ENCODE results near the gene FAM200A. TPM values are rescaled to one million over a fixed set of nuclear protein-coding genes. Genes with fewer than 3 reads are reported as not detected.

Gene FAM200A
- total and polyA plus RNA-seq, 9 donors: 6.4 to 13.5 (median 8.9) TPM

DNA sequence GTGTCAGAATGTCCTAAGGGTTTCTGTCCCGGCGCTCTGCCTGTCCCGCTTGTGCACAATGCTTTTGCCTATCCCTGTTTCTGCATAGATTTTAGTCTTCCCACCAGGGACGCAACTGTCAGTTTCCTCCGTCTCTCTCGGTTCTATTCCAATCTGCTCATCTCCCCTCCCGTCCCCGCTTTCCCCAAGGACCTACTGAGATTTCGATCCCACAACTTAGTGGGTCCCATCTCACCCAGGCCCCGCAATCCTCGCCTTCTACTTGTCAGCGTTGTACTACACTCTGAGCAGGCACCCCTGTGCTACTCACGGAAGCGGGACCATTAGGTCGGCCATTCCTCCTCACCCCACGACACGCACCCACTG lies 6.0 kb upstream of the FAM200A start:
- H3K4me1 ChIP-seq (ENCODE audit: insufficient read depth): peaks cover 1% of the 10 kb centered on the region

DNA sequence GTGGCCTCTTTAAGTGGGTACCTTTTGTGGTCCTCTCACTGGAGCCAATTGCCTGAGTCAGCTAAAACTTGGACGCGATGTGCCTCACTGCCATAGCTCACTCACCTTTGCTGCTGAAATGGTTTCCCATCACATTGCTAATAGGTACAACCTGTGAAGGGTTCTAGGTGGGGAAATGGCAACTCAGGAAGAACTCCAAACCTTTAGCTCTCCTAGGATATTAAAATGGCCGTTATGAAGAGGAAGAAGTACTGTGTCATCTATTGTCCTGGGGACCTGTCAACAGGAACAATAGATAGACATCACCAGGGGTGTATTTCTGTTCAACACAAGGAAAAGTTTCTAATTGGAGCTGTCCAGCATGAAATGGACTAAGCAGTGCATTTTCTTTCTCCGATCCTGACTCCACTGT lies 5.3 kb upstream of the FAM200A start:
- TF ChIP-seq, protein P1, sequence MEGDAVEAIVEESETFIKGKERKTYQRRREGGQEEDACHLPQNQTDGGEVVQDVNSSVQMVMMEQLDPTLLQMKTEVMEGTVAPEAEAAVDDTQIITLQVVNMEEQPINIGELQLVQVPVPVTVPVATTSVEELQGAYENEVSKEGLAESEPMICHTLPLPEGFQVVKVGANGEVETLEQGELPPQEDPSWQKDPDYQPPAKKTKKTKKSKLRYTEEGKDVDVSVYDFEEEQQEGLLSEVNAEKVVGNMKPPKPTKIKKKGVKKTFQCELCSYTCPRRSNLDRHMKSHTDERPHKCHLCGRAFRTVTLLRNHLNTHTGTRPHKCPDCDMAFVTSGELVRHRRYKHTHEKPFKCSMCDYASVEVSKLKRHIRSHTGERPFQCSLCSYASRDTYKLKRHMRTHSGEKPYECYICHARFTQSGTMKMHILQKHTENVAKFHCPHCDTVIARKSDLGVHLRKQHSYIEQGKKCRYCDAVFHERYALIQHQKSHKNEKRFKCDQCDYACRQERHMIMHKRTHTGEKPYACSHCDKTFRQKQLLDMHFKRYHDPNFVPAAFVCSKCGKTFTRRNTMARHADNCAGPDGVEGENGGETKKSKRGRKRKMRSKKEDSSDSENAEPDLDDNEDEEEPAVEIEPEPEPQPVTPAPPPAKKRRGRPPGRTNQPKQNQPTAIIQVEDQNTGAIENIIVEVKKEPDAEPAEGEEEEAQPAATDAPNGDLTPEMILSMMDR (IDR thresholded peaks at IDR 0.05): no peak
- TF ChIP-seq POLR2A (IDR thresholded peaks at IDR 0.05) (no peak), EP300 (IDR thresholded peaks at IDR 0.05) (no peak)
- DNase-seq: no peak
- H3K27me3 ChIP-seq: no peaks in the 10 kb centered on the region
- no peaks in the 10 kb centered on the region for H3K9me3 ChIP-seq
- H3K4me1 ChIP-seq (ENCODE audit: insufficient read depth): peaks cover 1% of the 10 kb centered on the region
- H3K27ac ChIP-seq: no peak overlapping the region
- 71 to 80% (median 76%) methylated on average over 4 of the region's 4 CpGs for WGBS, 3 donors
- H3K4me3 ChIP-seq: peak overlapping the region; percentile 72
- no peaks in the 10 kb centered on the region for H3K36me3 ChIP-seq
- intact Hi-C loops (cut with DNase I): loop anchor here in 1 of 4 donors (10.0 kb wide), 2 partner anchors 68 to 152 kb away; partner anchors contain the start of genes BUD31 and PDAP1

More for the DNA sequence above, 6.0 kb upstream of the FAM200A start:
- Histone ChIP-seq H3K36me3 (no peaks in the 10 kb centered on the region), H3K27ac (peak overlapping the region; percentile 88), H3K4me3 (peak overlapping the region; percentile 72), H3K9me3 (no peaks in the 10 kb centered on the region), H3K27me3 (no peaks in the 10 kb centered on the region)
- intact Hi-C loops (cut with DNase I): loop anchor here in 1 of 4 donors (10.0 kb wide), 2 partner anchors 67 to 153 kb away; partner anchors contain the start of genes BUD31 and PDAP1
- no peak for DNase-seq
- 0 to 1% (median 1%) methylated on average over 17 of the region's 17 CpGs for WGBS, 3 donors
- no peak for TF ChIP-seq EP300 (IDR thresholded peaks at IDR 0.05)
- TF ChIP-seq, protein P1 (IDR thresholded peaks at IDR 0.05): no peak
- TF ChIP-seq POLR2A (IDR thresholded peaks at IDR 0.05): no peak

DNA sequence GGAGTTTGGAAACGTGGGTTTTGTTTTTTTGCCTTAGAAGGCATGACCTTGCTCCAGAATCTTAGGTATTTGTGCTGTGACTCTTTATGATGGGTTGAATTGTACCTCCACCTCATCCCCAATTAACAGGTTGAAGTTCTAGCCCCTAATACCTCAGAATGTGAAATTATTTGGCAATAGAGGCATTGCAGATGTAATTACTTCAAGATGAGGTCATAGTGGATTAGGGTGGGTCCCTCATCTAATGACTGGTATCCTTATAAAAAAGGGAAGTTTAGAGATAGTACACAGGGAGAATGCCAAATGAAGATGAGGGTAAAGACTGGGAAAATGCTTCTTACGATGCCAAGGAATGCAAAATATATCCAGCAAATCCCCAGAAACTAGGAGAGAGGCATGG lies 3.0 kb upstream of the FAM200A start:
- H3K9me3 ChIP-seq: no peaks in the 10 kb centered on the region
- H3K36me3 ChIP-seq: no peaks in the 10 kb centered on the region
- H3K27me3 ChIP-seq: no peaks in the 10 kb centered on the region
- H3K4me1 ChIP-seq (ENCODE audit: insufficient read depth): peaks cover 6% of the 10 kb centered on the region
- no peak overlapping the region for H3K4me3 ChIP-seq
- DNase-seq: no peak
- TF ChIP-seq, protein P1 (IDR thresholded peaks at IDR 0.05): no peak
- no peak for TF ChIP-seq EP300 (IDR thresholded peaks at IDR 0.05)
- no peak for TF ChIP-seq POLR2A (IDR thresholded peaks at IDR 0.05)
- intact Hi-C loops (cut with DNase I): loop anchor here in 2 of 4 donors (5.0 to 10.0 kb wide), 4 partner anchors 48 to 150 kb away; partner anchors contain the start of genes BUD31 (in 1 of the 2), PDAP1 (in 1 of the 2), ZKSCAN5 (in 1 of the 2) and ZNF394 (in 1 of the 2)
- no peak overlapping the region for H3K27ac ChIP-seq
- 49 to 59% (median 50%) methylated on average over 2 of the region's 2 CpGs for WGBS, 3 donors

DNA sequence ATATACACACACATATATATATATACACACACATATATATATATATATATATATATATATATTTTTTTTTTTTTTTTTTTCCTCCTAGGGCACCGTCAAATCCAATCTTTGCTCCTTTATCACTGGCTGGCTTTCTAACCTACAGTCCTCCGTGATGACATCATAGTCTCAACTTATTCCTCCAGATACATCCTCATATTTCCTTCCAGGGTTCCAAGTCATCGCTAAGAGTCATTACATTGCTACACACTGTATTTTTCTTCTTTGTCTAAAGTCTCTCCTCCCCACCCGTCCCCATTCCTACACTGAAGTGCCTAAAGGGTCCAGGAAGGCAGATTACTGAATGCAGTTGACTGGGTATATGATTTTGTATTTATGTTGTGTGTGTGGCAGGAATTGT lies 1.1 kb upstream of the FAM200A start:
- intact Hi-C loops (cut with DNase I): loop anchor here in 2 of 4 donors (5.0 to 10.0 kb wide), 4 partner anchors 46 to 148 kb away; partner anchors contain the start of genes BUD31 (in 1 of the 2), PDAP1 (in 1 of the 2), ZKSCAN5 (in 1 of the 2) and ZNF394 (in 1 of the 2)
- Histone ChIP-seq H3K4me3 (no peak overlapping the region), H3K36me3 (no peaks in the 10 kb centered on the region), H3K27me3 (no peaks in the 10 kb centered on the region), H3K9me3 (peaks cover 0 to 4% of the 10 kb centered on the region in 2 donors), H3K4me1 (ENCODE audit: insufficient read depth) (peaks cover 5% of the 10 kb centered on the region), H3K27ac (no peak overlapping the region)
- TF ChIP-seq, protein P1 (IDR thresholded peaks at IDR 0.05): no peak
- TF ChIP-seq POLR2A (IDR thresholded peaks at IDR 0.05): no peak
- no peak for TF ChIP-seq EP300 (IDR thresholded peaks at IDR 0.05)
- 89 to 94% (median 91%) methylated on average over 4 of the region's 4 CpGs for WGBS, 3 donors
- DNase-seq: no peak

Data from ovary (tissue), 9 donors.